HL-60/S4 treated with phorbol 12-myristate 13-acetate at 8.2 ng/mL for 4 days and 3 days (cell line): Measurements from ENCODE around the gene CNIH2.
"Not testable (repeated sequence)": the region's sequence is repeated elsewhere in the genome, so short reads cannot be mapped to it uniquely, and the experiment has no call there.

ENCODE experiments used
- in situ Hi-C: fragments of 300-500 bp; cut with MboI; formaldehyde crosslinking; loops from 2 replicates; pipeline ENCODE4 v1.15.0; 2022; ENCODE audit warnings: low sequenced_read_pairs

Gene CNIH2

DNA sequence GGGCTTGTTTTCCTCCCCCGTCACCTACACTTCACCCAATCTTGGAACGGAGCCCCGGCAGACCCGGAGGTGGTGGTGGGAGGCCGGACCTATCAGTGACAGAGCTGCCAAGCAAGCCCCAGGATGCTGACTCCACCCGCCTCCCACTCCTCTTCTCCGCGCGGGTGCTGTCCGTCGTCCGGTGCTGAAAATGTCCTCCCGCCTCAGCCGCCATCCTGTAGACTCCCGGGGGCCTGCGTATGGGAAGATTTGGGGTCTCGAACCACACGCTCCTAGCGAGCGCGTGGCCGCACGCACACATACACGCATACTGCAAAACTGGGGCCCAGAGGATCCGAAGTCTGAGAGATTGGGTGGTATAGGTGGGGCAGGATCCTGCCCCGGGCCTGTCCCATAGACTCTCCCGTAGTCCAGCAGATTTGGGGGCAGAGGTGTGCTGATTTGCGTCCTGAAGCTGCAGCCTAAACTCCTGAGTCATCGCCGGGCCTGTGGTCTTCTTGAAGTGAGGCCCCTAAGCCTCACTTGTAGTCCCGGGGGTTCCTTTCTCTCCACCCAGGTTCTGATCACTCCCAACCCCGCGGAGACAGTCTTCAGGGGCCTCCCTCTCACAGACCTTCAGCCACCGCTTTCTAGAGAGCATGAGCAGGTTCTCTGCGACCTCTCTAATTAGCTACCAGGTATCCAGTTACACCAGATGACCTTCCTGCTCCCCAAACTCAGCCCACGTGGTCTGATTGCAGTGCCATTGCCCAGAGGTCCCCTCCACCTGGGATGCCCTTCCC, 11.8 kb downstream of the CNIH2 start:
- in situ Hi-C loops: no loop called here

- in situ Hi-C loops: no loop called here
Measured at GRCh38 chr11:66290330-66290621, 12.3 kb downstream of the CNIH2 start.

DNA sequence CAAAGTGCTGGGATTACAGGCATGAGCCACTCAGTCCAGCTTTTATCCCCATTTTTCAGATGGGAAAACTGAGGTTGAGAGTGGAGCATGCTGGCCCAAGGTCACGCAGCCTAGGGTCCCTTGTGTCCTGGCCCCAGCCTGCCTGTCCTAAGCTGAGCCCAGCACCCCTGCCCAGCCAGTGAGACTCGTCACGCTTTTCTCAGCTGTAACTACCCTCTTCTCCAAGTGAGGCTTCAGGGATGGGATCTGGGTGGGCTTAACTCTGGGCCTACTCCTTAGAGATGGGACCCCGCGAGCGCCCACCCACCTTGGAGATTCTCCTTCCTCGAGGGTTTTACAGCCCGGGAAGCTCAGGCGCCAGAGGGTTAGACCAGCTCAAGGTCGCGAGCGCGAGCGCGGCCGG, 13.3 kb downstream of the CNIH2 start:
- in situ Hi-C loops: no loop called here

DNA sequence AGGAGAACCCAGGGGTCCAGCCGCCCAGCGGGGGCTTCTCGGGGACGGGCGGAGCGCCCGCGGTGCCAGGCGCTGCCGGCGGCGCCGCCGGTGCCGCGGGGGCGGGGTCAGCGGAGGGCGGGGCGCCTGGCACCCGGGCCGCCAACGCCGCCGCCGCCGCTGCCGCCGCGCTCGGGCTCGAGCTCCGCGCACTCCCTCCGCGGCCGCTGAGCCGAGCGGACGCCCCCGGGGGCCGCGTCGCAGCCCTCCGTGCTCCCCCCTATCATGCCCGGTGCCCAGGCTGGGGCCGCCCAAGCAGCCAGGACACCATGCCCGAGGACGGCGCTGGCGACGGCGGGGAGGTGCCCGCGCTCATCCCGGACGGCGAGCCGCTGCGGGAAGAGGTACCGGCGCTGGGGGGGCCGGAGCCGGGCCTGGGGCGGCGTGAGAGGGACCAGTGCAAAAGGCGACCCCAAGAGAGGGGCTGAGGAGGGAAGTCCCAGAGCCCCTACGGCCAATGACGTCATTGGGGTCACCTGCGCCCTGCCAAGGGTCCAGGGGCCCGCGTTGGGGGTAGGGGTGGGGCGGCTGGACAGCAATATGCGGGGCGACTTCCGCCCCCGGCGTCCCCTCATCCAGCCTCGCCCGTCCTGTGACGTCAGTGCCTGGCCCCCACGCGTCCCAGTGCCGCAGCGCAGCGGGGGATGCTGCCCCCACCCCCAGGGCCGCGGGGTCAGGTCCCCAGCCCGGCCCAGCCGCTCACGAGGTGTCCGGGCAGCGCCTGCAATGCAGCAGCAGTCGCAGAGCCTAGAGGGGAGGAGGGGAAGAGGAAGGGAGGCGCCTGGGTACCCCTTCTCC, 13.9 kb downstream of the CNIH2 start, which contains the start of gene TMEM151A:
Gene TMEM151A, plus strand, starts transcription at position 189 of the 837 bp plus-strand sequence. Its CDS starts 120 bp downstream, at position 309.
- in situ Hi-C loops: no loop called here

DNA sequence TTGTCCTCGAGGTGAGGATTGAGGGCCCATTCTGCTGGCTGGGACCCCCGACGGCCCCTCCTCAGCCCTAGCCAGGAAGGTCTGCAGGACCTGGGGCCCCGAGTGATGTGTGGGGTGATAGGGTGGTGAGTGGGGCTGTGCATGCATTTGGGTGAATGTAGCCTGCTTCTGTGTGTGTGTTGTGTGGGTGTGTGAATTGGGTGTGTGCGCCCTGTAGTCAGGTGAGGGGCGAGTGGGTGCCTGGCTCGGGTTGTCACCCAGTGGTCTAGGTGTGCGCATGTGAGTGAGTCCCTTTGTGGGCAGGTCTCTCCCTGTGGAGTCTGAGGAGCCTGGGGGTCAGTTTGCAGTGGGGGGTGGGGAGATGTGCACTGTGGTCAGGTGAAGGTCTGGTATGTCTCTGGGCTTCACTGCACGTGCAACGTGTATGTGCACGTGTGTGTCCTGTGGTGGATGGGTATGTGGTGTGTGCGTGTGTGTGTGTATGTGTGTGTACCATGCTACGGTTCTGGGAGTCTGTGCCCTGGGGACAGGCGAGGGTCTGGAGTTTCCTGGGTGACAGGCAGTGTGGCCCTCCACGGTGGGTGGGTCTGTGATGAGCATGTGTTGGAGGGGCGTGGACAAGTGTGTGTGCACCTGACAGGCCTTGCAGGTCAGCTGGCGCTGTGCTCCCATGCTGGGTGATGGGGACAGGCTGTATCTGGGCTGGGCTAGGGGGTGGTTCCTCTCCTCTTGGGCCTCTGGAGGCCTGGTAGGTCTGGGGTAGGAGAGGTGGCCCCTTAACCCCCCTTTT, 14.8 kb downstream of the CNIH2 start:
- in situ Hi-C loops: no loop called here

DNA sequence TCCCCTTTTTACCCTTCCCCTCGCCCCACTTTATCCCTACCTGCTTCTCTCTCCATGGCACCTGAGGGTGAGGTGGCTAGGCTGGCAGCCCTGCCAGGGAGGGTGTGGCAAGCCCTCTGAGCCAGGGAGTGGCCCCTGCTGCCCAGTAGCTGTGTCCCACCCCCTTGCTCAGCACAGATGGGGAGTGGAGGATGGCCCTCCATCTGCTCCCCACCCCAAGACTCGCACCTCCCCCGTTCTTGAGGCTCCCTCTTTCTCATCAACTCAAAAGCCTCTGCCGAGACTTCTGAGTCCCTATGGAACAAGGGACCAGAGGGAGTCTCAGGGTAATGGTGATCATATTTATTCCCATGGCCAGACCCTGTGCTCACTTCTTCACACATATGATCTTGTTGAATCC, 15.4 kb downstream of the CNIH2 start:
- in situ Hi-C loops: no loop called here

DNA sequence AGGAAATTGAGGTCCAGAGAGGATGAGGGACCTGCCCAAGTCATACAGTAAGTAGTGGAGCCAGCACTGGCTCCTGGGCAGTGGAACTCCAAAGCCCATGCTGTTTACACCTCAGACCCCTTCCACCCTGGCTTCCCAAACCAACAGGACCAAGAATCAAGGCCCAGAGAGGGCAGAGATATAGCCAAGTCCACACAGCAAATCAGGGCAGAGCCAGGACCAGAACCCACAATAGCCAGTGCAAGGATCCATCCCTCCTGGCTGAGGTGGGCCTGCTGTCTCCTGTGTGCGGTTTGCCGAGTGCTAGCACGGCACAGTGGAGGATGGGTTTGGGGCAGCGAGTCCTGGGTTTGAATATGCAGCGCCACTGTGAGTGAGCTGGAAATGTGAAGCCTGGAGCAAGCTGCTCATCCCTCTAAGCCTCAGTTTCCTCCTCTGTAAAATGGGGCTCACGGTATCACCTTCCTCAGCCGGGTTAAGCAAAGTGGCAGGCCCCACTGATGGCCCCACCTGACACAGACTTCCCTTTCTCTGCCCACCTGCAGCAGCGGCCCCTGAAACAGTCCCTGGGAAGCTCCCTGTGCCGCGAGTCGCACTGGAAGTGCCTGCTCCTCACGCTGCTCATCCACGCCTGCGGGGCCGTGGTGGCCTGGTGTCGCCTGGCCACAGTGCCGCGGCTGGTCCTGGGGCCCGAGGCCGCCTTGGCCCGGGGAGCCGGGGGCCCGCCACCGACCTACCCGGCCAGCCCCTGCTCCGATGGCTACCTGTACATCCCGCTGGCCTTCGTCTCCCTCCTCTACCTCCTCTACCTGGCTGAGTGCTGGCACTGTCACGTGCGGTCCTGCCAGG, 16.0 kb downstream of the CNIH2 start:
- in situ Hi-C loops: no loop called here

GRCh38 chr11:66294626-66295620, 16.9 kb downstream of the CNIH2 start:
- in situ Hi-C loops: no loop called here

- in situ Hi-C loops: no loop called here
Measured at GRCh38 chr11:66297610-66298009, 19.6 kb downstream of the CNIH2 start.

DNA sequence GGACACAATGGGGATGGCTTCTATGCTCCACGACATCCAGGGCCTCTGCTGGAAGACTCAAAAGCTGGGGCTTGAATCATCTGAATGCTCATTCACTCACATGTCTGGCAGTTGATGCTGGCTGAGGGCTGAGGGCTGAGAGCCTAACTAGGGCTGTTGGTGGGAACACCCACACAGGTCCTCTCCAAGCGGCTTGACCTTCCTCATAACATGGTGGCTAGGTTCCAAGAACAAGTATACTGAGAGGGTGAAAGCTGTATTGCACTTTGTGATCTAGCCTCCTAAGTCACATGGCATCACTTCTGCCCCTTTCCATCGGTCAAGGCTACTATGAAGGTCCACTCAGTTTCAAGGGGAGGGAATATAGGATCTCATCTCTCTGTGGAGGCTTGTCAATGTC, 21.2 kb downstream of the CNIH2 start:
- in situ Hi-C loops: no loop called here

DNA sequence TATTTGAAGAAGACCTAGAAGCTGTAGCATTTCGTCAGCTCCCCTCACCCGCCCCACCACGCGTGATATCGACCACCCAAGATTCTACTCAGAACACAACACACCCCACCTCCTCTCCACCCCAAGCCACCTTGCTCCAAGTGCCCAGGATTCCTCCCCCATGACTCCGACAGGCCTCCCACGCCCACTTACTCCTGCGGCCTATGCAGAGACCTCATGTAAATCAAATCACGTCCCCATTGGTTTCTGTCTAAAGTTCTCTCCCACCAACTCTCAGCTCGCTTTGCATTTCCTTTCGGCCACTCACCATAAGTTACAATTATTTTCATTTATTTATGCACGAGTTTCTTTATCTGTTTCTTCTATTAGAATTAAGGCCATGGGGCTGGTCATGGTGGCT, 24.7 kb downstream of the CNIH2 start:
- in situ Hi-C loops: loop anchor here (10.0 kb wide), 1 partner anchor 82 kb away; no protein-coding TSS in a partner anchor

DNA sequence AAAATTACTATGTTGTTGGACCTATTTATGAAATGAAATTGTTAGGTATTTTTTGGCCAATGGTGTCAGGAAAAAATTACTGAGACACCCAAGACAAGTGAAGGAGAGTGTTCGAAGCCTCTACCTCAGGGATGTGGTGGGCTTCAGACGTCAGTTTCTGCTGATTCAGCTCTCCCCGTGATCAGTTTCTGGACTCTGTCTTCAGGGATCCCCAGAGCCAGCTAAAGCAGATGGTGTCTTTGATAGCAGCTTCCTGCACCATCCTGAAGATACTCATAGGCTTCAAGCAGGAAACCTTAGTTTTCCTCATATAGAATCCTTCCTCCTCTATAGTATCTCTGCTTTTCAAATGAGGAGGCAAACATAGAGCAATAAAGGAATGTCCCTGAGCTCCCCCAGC, 31.5 kb downstream of the CNIH2 start:
- in situ Hi-C loops: loop anchor here (10.0 kb wide), 1 partner anchor 75 kb away; no protein-coding TSS in a partner anchor

GRCh38 chr11:66310324-66310723, 32.3 kb downstream of the CNIH2 start:
- in situ Hi-C loops: no loop called here

GRCh38 chr11:66310803-66311440, 32.9 kb downstream of the CNIH2 start:
- in situ Hi-C loops: not testable (repeated sequence)

DNA sequence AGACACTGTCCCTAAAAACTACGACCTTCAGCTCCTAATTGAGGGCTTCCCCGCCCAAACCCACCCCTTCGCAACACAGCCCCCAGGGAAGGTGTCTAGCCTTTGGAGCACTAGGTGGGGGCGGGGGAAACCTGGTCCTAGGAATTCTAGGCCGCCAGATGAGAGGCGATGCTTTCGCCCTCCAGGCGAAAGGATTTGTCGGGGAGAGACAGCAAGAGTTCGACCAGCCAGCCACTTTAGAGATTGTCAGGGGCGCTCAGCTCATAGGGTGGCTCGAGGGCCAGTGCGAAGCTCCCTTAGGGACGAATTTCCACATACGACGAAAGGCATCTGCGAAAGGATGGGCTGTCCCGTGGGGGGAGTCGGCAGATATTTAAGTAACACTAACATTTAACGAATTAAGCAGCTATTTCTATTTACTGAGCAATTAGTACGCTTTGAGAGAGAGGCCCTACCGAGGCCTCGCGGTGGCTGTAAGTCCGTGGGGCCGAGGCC, 33.5 kb downstream of the CNIH2 start:
- in situ Hi-C loops: no loop called here

DNA sequence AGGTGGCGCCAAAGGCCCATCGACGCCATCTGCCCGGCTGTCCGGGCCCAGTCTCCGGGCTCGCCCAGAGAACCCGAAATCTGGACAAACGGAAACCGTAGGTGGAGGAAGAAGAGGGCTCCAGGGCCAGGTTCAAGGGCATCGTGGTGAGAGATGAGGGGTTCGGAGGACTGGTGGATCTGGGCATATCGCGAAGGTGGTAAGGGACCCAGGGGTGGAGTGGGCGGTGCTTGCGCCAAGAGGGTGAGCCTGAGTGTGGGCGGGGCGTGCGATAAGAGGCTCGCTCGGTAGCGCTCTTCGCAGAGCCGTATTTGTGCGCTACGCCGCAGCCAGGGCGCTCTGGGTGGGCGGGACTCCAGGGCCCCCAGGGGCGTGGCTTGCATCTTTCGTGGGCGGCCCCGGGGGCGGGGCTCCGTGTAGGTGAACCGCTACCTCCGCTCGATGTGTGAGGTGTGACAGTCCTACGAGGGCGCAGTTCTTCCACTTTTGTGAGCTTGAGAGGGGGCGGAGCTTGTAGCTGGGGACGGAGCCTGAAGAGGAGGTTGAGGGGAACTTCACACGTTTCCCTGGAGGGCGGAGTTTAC, 34.1 kb downstream of the CNIH2 start:
- in situ Hi-C loops: no loop called here

DNA sequence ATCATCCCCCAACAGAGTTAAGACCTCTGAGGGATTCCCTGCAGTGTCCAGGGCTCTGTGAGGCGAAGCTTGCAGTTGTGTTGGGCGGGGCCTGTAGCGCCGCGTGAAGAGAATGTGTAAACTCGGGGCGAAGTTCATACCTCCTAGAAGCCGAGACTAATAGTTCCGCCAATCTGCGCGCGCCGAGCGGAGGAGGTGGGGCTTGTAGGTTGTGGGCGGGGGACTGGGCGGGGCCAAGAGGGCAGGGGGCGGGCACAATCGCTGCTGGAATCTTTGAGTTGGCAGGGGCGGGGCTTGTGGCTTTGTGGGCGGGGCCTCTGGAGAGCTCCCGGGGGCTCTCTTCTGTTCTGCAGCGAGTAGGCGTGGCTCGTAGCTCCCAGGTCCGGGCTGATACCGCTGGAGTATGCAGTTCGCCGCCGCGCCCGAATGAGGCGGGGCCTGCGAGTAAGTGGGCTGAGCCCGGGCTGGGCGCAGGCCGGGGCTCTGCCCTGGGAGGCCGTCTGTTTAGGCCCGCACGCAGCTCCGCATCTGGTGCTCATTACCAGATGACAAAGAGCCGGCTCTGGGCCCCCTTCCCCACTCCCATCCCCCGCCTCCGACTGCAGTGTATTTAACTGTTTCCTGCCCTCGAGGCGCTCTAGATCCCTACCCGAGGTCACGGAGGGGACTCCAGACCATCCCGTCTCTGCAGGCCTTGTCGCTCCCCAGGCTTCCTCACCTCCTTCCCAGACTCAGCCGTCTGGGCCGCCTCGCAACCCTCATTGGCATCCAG, 34.8 kb downstream of the CNIH2 start:
- in situ Hi-C loops: no loop called here
